GM19193 (cell line): Measurements from ENCODE around the gene ZFP69.

Experiments
- POLR2A ChIP-seq: IDR thresholded peaks from 4 replicates; pipeline ENCODE4 v1.6.1; 2011; ENCODE audit not compliant: insufficient read depth, insufficient read length; ENCODE audit errors: extremely low read depth

The ZFP69 gene

GRCh38 chr1:40477678-40478053 lies 576 bp downstream of the ZFP69 start:
- TF ChIP-seq POLR2A = no peak

GRCh38 chr1:40478276-40478675 lies 1.2 kb downstream of the ZFP69 start:
- no peak for TF ChIP-seq POLR2A

- no peak for TF ChIP-seq POLR2A
Observed at GRCh38 chr1:40479156-40479555, 2.1 kb downstream of the ZFP69 start.

- TF ChIP-seq POLR2A = no peak
Observed at GRCh38 chr1:40495315-40495903, 18.3 kb downstream of the ZFP69 start.

- TF ChIP-seq POLR2A = no peak
Observed at GRCh38 chr1:40507973-40508372, 30.9 kb downstream of the ZFP69 start.

GRCh38 chr1:40508375-40509341 lies 31.6 kb downstream of the ZFP69 start, which contains the start of gene EXO5:
Gene EXO5, plus strand, starts transcription at chr1:40508767. Its CDS starts 5,778 bp downstream, at chr1:40514545.
- peak; percentile 83 for TF ChIP-seq POLR2A

GRCh38 chr1:40519517-40519916 lies 42.4 kb downstream of the ZFP69 start:
- no peak for TF ChIP-seq POLR2A

GRCh38 chr1:40530735-40531380 lies 53.8 kb downstream of the ZFP69 start:
- no peak for TF ChIP-seq POLR2A

GRCh38 chr1:40531381-40532061 lies 54.4 kb downstream of the ZFP69 start, which contains the start of gene ZNF684:
Gene ZNF684, plus strand, starts transcription at chr1:40531637. Its CDS starts 1,530 bp downstream, at chr1:40533167.
- peak; percentile 83 for TF ChIP-seq POLR2A

- TF ChIP-seq POLR2A = no peak
Observed at GRCh38 chr1:40532062-40532389, 54.9 kb downstream of the ZFP69 start.

GRCh38 chr1:40532844-40533424 lies 55.8 kb downstream of the ZFP69 start:
- TF ChIP-seq POLR2A = no peak

- TF ChIP-seq POLR2A = no peak
Observed at GRCh38 chr1:40534589-40534988, 57.5 kb downstream of the ZFP69 start.

- no peak for TF ChIP-seq POLR2A
Observed at GRCh38 chr1:40535732-40536131, 58.6 kb downstream of the ZFP69 start.

- TF ChIP-seq POLR2A = no peak
Observed at GRCh38 chr1:40539338-40539737, 62.2 kb downstream of the ZFP69 start.
